Loucy (cell line): ENCODE data around the gene PRRC2A.

ENCODE experiments used
- H2AFZ ChIP-seq: fragments of 200-600 bp; sonication (generic); 2 replicates; pipeline ENCODE4 v1.6.0; 2016; ENCODE audit warnings: antibody characterized with exemption, mild to moderate bottlenecking, low read length, moderate library complexity
- H3F3A ChIP-seq: fragments of 200-600 bp; 2 replicates; pipeline ENCODE4 v1.6.0; 2016; ENCODE audit warnings: antibody characterized with exemption, low read depth, mild to moderate bottlenecking
- H3K27me3 ChIP-seq: fragments of 200-600 bp; sonication (generic); 2 replicates; pipeline ENCODE4 v1.6.1; 2014; ENCODE audit warnings: low read length, mild to moderate bottlenecking; ENCODE audit not compliant: insufficient read depth, poor library complexity, severe bottlenecking
- H3K36me3 ChIP-seq: fragments of 200-600 bp; sonication (generic); 2 replicates; pipeline ENCODE4 v1.6.1; 2016; ENCODE audit warnings: low read length; ENCODE audit not compliant: insufficient read depth
- H3K4me1 ChIP-seq: fragments of 200-600 bp; sonication (generic); 2 replicates; pipeline ENCODE4 v1.5.1; 2014; ENCODE audit warnings: low read length, mild to moderate bottlenecking; ENCODE audit not compliant: insufficient read depth, poor library complexity, severe bottlenecking
- H3K4me2 ChIP-seq: fragments of 200-600 bp; sonication (generic); 2 replicates; pipeline ENCODE4 v1.6.0; 2014; ENCODE audit warnings: antibody characterized with exemption, low read length, low read depth, mild to moderate bottlenecking; ENCODE audit not compliant: poor library complexity, severe bottlenecking
- H3K4me3 ChIP-seq: fragments of 200-600 bp; sonication (generic); 2 replicates; pipeline ENCODE4 v1.5.1; 2014; ENCODE audit warnings: low read length, mild to moderate bottlenecking, mixed read lengths; ENCODE audit not compliant: poor library complexity, severe bottlenecking
- H3K79me2 ChIP-seq: fragments of 200-600 bp; sonication (generic); 2 replicates; pipeline ENCODE4 v1.6.1; 2014; ENCODE audit warnings: low read length; ENCODE audit not compliant: insufficient read depth
- H3K9ac ChIP-seq: fragments of 200-600 bp; sonication (generic); 2 replicates; pipeline ENCODE4 v1.6.0; 2014; ENCODE audit warnings: mild to moderate bottlenecking, low read depth, low read length, moderate library complexity; ENCODE audit not compliant: poor library complexity, severe bottlenecking
- H3K9me2 ChIP-seq: fragments of 200-600 bp; sonication (generic); replicated peaks from 2 replicates; pipeline ENCODE4 v1.6.1; 2016; ENCODE audit warnings: low read depth, low read length, mixed read lengths
- H3K9me3 ChIP-seq: fragments of 200-600 bp; sonication (generic); 2 replicates; pipeline ENCODE4 v1.6.1; 2014; ENCODE audit warnings: mild to moderate bottlenecking, antibody characterized with exemption, low read length, low read depth; ENCODE audit not compliant: insufficient read depth
- H4K20me1 ChIP-seq: fragments of 200-600 bp; sonication (generic); 2 replicates; pipeline ENCODE4 v1.6.0; 2014; ENCODE audit warnings: antibody characterized with exemption, low read length, mild to moderate bottlenecking; ENCODE audit not compliant: insufficient read depth, poor library complexity, severe bottlenecking
- CTCF ChIP-seq: fragments of 200-600 bp; sonication (generic); conservative IDR thresholded peaks from 2 replicates; pipeline ENCODE4 v1.5.1; 2014; ENCODE audit warnings: mild to moderate bottlenecking, antibody characterized with exemption, low read length
- EZH2phosphoT487 ChIP-seq: fragments of 200-600 bp; IDR thresholded peaks from 2 replicates; pipeline ENCODE4 v1.6.1; 2018; ENCODE audit warnings: antibody characterized with exemption, mild to moderate bottlenecking, moderate library complexity, borderline replicate concordance

The PRRC2A gene

GRCh38 chr6:31633447-31633846 lies 12.9 kb downstream of the PRRC2A start:
- Histone ChIP-seq H2AFZ (no peak overlapping the region), H4K20me1 (peaks cover 71% of the 10 kb centered on the region), H3K9me2 (no peaks in the 10 kb centered on the region), H3K4me3 (no peak overlapping the region), H3K4me1 (peaks cover 6% of the 10 kb centered on the region), H3F3A (peaks cover 13% of the 10 kb centered on the region; the same call in 1 of the 2 replicates), H3K36me3 (peaks cover 95% of the 10 kb centered on the region), H3K4me2 (no peak overlapping the region), H3K9ac (no peak overlapping the region), H3K27me3 (no peaks in the 10 kb centered on the region), H3K9me3 (no peaks in the 10 kb centered on the region), H3K79me2 (peaks cover 60% of the 10 kb centered on the region)
- no peak for TF ChIP-seq CTCF
- TF ChIP-seq EZH2phosphoT487, result no peak

GRCh38 chr6:31634131-31634530 lies 13.6 kb downstream of the PRRC2A start:
- Histone ChIP-seq H4K20me1 (peaks cover 66% of the 10 kb centered on the region), H3K9me3 (no peaks in the 10 kb centered on the region), H3K36me3 (peaks cover 93% of the 10 kb centered on the region), H3K9ac (no peak overlapping the region), H3F3A (peaks cover 13% of the 10 kb centered on the region; the same call in 1 of the 2 replicates), H3K4me1 (peaks cover 6% of the 10 kb centered on the region), H3K4me2 (no peak overlapping the region), H2AFZ (no peak overlapping the region), H3K4me3 (no peak overlapping the region), H3K27me3 (no peaks in the 10 kb centered on the region), H3K9me2 (no peaks in the 10 kb centered on the region), H3K79me2 (peaks cover 53% of the 10 kb centered on the region)
- no peak for TF ChIP-seq EZH2phosphoT487
- no peak for TF ChIP-seq CTCF

GRCh38 chr6:31634969-31635575 lies 14.6 kb downstream of the PRRC2A start:
- Histone ChIP-seq H3K9me3 (no peaks in the 10 kb centered on the region), H2AFZ (no peak overlapping the region), H3K4me2 (no peak overlapping the region), H3F3A (peaks cover 19% of the 10 kb centered on the region; the same call in 1 of the 2 replicates), H3K4me3 (no peak overlapping the region), H3K27me3 (no peaks in the 10 kb centered on the region), H3K4me1 (peaks cover 6% of the 10 kb centered on the region), H4K20me1 (peaks cover 58% of the 10 kb centered on the region), H3K9ac (no peak overlapping the region), H3K79me2 (peaks cover 45% of the 10 kb centered on the region; the same call in 1 of the 2 replicates), H3K9me2 (no peaks in the 10 kb centered on the region), H3K36me3 (peaks cover 95% of the 10 kb centered on the region)
- TF ChIP-seq CTCF (no peak), EZH2phosphoT487 (no peak)
